HUES48 (cell line): ENCODE measurements around the gene THAP2.

Experiments
- H3K27ac ChIP-seq: one replicate; pipeline ENCODE4 v1.7.0; 2013; ENCODE audit warnings: low read depth, low read length, inconsistent platforms
- H3K27me3 ChIP-seq: 2 replicates; pipeline ENCODE4 v1.6.1; 2013; ENCODE audit warnings: mild to moderate bottlenecking, low read length; ENCODE audit not compliant: control insufficient read depth, insufficient read depth
- H3K36me3 ChIP-seq: 2 replicates; pipeline ENCODE4 v1.6.1; 2013; ENCODE audit warnings: low read length; ENCODE audit not compliant: control insufficient read depth, insufficient read depth
- H3K4me1 ChIP-seq: 2 replicates; pipeline ENCODE4 v1.6.1; 2013; ENCODE audit warnings: mild to moderate bottlenecking, low read length; ENCODE audit not compliant: control insufficient read depth, insufficient read depth
- H3K4me3 ChIP-seq: 2 replicates; pipeline ENCODE4 v1.5.1; 2013; ENCODE audit warnings: mild to moderate bottlenecking, low read depth, low read length
- H3K9ac ChIP-seq: 2 replicates; pipeline ENCODE4 v1.6.1; 2013; ENCODE audit warnings: mild to moderate bottlenecking, low read depth, low read length, moderate library complexity
- H3K9me3 ChIP-seq: 2 replicates; pipeline ENCODE4 v1.6.1; 2013; ENCODE audit warnings: low read length; ENCODE audit not compliant: control insufficient read depth, insufficient read depth

The THAP2 gene

DNA sequence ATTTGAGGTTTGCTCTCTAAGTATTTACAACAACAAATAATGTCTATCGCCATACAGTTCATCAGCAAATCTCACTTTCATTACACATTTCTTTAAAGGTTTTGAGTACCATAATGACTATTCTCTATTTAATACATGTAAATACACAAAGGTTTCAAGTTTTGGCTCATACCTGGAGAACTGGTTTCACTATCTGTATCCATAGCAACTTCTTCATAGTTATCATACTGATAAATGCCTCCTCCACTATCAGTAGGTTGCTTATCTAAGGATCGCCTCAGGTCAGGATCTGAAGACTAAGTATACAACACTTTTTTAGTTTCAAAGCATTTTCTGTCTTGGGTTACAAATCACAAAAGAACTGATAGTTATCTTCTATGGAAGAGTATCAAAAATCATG, 21.8 kb upstream of the THAP2 start:
- no peak overlapping the region for H3K9ac ChIP-seq
- peaks cover 93% of the 10 kb centered on the region for H3K36me3 ChIP-seq
- no peak overlapping the region for H3K27ac ChIP-seq
- H3K27me3 ChIP-seq: no peaks in the 10 kb centered on the region
- H3K4me1 ChIP-seq: no peaks in the 10 kb centered on the region
- no peak overlapping the region for H3K4me3 ChIP-seq
- no peaks in the 10 kb centered on the region for H3K9me3 ChIP-seq

DNA sequence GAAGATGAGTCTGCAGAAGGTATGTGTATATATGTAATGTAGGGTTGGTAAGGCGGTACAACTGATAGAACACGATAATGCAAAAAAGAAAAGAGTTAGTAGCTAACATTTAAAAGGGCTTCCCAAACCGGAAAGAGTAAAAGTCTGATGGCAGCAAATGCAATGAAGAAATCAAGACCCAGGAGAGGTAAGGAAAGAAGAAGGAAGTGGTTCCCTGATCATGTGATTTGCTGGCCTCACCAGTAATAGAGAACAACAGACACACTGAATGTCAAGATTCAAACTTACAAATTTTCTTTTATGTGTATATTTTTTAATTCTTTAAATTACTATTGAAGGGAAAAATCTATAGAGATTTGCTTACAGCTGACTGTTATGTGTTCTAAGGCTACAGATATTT, 18.8 kb upstream of the THAP2 start:
- peaks cover 86% of the 10 kb centered on the region for H3K36me3 ChIP-seq
- no peaks in the 10 kb centered on the region for H3K27me3 ChIP-seq
- H3K9me3 ChIP-seq: no peaks in the 10 kb centered on the region
- H3K4me3 ChIP-seq: no peak overlapping the region
- no peak overlapping the region for H3K9ac ChIP-seq
- no peaks in the 10 kb centered on the region for H3K4me1 ChIP-seq
- no peak overlapping the region for H3K27ac ChIP-seq

DNA sequence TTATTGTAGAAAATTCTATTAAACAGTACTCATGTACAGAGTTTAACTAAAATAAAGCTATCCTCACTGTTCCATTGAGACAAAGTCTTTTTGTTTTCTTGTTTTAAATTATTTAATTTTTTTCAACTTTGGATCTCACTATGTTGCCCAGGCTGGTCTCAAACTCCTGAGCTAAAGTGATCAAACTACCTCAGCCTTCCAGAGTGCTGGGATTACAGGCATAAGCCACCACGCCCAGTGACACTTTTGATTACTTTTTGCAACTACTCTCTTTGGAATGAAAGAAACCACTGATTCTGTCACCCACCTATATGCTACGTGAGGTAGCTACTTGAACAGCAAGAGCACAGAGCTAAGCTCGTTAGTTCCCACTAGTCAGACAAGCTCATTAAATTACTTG, 17.6 kb upstream of the THAP2 start:
- Histone ChIP-seq H3K4me1 (no peaks in the 10 kb centered on the region), H3K9me3 (no peaks in the 10 kb centered on the region), H3K9ac (no peak overlapping the region), H3K4me3 (no peak overlapping the region), H3K27me3 (no peaks in the 10 kb centered on the region), H3K36me3 (peaks cover 84% of the 10 kb centered on the region), H3K27ac (no peak overlapping the region)

DNA sequence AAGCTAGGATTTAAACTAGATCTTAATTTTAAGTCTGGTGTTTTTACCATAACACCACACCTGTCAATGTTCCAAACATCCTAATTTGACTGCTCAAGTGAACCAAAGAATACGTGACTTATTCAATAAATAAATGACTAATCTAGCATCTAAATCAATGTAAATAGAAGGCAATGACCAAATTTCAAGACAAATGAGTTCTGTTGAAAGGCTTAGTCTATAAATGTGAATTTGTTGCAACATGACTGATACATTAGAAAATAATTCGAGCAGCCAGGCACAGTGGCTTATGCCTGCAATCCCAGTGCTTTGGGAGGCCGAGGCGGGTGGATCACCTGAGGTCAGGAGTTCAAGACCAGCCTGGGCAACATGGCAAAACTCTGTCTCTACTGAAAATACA, 15.6 kb upstream of the THAP2 start:
- Histone ChIP-seq H3K4me1 (no peaks in the 10 kb centered on the region), H3K9ac (no peak overlapping the region), H3K4me3 (no peak overlapping the region), H3K9me3 (no peaks in the 10 kb centered on the region; the same call in 1 of the 2 replicates), H3K27me3 (no peaks in the 10 kb centered on the region), H3K36me3 (peaks cover 81% of the 10 kb centered on the region), H3K27ac (no peak overlapping the region)

DNA sequence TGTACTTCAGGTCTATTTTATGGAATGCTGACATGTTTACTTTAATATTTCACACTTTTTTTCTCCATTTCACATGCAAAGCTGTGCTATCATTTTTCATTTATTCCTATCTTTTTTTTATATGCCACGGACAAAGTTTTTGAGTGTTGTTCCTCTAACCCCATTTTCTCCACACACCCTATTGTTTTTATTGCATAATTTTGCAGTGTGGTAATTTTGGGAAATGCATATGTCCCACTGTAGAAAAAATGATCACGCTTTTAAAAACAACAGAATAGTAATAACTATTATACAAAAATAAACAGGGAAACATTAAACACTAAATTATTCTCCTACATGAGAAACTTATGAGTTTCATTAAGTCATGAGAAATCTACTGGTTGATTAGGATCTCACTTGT, 14.7 kb upstream of the THAP2 start:
- Histone ChIP-seq H3K9ac (no peak overlapping the region), H3K36me3 (peaks cover 79% of the 10 kb centered on the region), H3K27ac (no peak overlapping the region)

DNA sequence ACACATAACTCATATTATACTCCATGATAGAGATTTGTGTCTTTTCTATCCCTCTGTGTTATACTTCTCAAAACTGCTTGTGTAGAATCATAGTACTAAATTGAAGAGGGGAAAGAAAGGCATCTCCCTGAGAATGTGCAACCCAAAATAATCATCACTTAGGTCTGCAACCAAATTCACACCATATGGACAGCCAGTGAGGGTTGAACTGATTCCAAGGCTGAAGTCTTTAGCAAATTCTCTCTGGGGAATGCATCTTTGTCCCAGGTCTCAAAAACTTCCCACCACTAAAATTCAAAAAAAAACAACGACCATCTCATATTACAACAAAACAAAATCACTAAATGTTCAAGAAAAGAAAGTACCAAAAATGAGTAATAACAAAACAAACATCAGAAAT, 11.4 kb upstream of the THAP2 start:
- no peaks in the 10 kb centered on the region for H3K4me1 ChIP-seq
- peaks cover 79% of the 10 kb centered on the region for H3K36me3 ChIP-seq
- no peak overlapping the region for H3K27ac ChIP-seq
- H3K27me3 ChIP-seq: no peaks in the 10 kb centered on the region
- H3K9ac ChIP-seq: no peak overlapping the region
- peaks cover 11% of the 10 kb centered on the region; the same call in 1 of the 2 replicates for H3K9me3 ChIP-seq
- H3K4me3 ChIP-seq: no peak overlapping the region

More for the DNA sequence above, 14.7 kb upstream of the THAP2 start:
- no peak overlapping the region for H3K4me3 ChIP-seq
- no peaks in the 10 kb centered on the region for H3K4me1 ChIP-seq
- H3K27me3 ChIP-seq: no peaks in the 10 kb centered on the region
- H3K9me3 ChIP-seq: peaks cover 7% of the 10 kb centered on the region; the same call in 1 of the 2 replicates

DNA sequence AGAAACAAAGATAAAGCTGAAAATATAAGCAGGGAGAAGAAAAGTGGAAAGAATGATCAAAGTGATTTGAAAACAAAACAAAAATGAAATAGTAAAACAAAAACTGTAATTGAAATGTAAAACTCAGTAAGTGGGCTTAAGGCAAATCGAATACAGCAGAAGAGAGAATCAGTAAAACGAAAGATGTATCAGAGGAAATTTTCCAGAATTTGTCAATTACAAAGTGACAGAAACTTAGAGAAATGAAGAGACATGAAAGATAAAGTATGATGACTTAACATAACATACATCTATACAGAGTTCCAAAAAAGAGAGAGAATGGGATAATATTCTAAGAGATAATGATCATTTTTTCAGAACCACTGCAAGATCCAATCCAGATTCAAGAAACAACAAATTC, 11.0 kb upstream of the THAP2 start:
- H3K36me3 ChIP-seq: peaks cover 78% of the 10 kb centered on the region
- H3K27ac ChIP-seq: no peak overlapping the region
- no peaks in the 10 kb centered on the region for H3K4me1 ChIP-seq
- H3K9ac ChIP-seq: no peak overlapping the region
- H3K4me3 ChIP-seq: no peak overlapping the region
- H3K27me3 ChIP-seq: no peaks in the 10 kb centered on the region
- H3K9me3 ChIP-seq: peaks cover 11% of the 10 kb centered on the region; the same call in 1 of the 2 replicates

DNA sequence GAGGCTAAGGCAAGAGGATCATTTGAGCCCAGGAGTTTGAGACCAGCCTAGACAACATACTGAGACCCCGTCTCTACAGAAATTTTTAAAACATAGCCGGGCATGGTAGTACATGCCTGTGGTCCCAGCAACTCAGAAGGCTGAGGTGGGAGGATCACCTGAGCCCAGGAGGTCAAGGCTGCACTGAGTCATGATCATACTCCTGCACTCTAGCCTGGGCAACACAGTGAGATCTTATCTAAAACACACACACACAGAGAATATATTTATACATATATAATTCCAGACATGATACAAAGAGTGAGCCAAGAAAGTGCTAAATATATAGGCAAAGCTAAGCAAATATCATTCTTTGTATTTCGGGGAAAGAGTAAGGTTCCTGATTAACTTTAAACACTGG, 9.9 kb upstream of the THAP2 start:
- Histone ChIP-seq H3K9ac (no peak overlapping the region), H3K27me3 (no peaks in the 10 kb centered on the region), H3K4me3 (no peak overlapping the region), H3K27ac (no peak overlapping the region), H3K9me3 (peaks cover 11% of the 10 kb centered on the region; the same call in 1 of the 2 replicates), H3K4me1 (no peaks in the 10 kb centered on the region), H3K36me3 (peaks cover 83% of the 10 kb centered on the region)

DNA sequence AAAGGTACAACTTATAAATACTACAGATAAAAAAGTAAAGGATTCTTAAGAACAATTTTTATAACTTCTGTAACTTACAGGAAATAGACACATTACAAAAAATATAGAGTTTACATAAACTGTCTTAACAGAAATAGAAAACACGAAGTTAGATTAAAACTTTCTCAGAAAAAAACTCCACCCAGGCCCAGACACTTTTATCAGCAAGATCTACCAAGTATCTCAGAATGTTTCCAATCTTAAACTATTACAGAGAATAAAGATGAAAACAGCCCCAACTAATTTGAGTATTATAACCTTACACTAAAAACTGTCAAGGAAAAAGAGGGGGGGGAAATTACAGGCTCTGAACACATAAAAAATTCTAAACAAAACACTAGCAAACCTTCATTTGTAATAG, 8.6 kb upstream of the THAP2 start:
- Histone ChIP-seq H3K27me3 (no peaks in the 10 kb centered on the region), H3K27ac (no peak overlapping the region), H3K9me3 (peaks cover 11% of the 10 kb centered on the region; the same call in 1 of the 2 replicates), H3K9ac (no peak overlapping the region), H3K4me3 (no peak overlapping the region; the same call in 1 of the 2 replicates), H3K36me3 (peaks cover 92% of the 10 kb centered on the region), H3K4me1 (no peaks in the 10 kb centered on the region)

DNA sequence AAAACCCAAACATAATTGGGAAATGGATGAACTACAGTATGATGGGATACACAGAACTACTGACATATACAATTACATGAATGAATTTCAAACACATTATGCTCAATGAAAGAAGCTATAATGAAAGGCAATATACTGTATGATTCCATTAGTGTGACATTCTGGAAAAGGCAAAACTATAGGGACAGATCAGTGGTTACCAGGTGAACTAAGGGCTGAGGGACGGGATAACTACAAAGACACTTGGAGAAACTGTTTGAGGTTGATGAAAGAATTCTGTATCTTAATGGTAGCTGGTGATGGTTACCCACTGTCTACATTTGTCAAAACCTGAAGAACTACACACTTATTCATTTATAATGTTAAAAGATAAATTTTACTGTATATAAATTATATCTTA, 8.2 kb upstream of the THAP2 start:
- peaks cover 88% of the 10 kb centered on the region for H3K36me3 ChIP-seq
- H3K9ac ChIP-seq: no peak overlapping the region
- H3K27me3 ChIP-seq: no peaks in the 10 kb centered on the region
- H3K4me3 ChIP-seq: no peak overlapping the region; the same call in 1 of the 2 replicates
- no peak overlapping the region for H3K27ac ChIP-seq
- H3K4me1 ChIP-seq: no peaks in the 10 kb centered on the region
- peaks cover 11% of the 10 kb centered on the region; the same call in 1 of the 2 replicates for H3K9me3 ChIP-seq

DNA sequence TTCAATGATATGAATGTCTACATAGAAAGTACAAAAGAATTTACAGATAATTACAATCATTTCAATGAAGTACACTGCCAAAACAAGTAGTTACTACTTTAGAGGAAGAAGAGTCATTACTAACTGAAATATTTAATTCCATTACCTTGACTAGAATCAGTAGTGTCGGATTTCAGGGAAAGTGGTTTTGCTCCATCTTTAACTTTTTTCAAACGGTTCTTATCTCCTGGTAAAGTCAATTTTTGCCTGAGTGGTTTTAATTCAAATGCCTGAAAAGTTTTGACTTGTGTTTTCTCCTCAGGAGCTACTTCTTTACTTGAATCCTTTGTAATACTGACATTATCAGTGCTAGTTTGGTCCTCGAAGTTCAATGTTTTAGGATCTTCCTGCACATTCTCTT, 7.4 kb upstream of the THAP2 start:
- Histone ChIP-seq H3K27me3 (no peaks in the 10 kb centered on the region), H3K27ac (no peak overlapping the region), H3K9me3 (peaks cover 11% of the 10 kb centered on the region; the same call in 1 of the 2 replicates), H3K36me3 (peaks cover 82% of the 10 kb centered on the region), H3K4me1 (peaks cover 2% of the 10 kb centered on the region), H3K9ac (no peak overlapping the region), H3K4me3 (no peak overlapping the region)
